Cardiac muscle cell (in vitro differentiated cells and primary cell): Measurements from ENCODE around the gene CCDC24. TPM values are rescaled to one million over a fixed set of nuclear protein-coding genes. Genes with fewer than 3 reads are reported as not detected.
A peak's percentile ranks its signal among the peaks of the same experiment; 100 is the strongest.

Source experiments
- DNase-seq, 2 donors: peaks; one replicate each; pipeline versions ENCODE4 v3.0.0 to v3.0.0-alpha.2; 2010 to 2017; ENCODE audit warnings: low read depth in 1 of 2, low spot score in 1 of 2
- H3K27ac ChIP-seq: fragments of 200-600 bp; sonication (generic); 2 replicates; pipeline ENCODE4 v1.5.1; 2016
- H3K27me3 ChIP-seq: fragments of 200-600 bp; sonication (generic); 2 replicates; pipeline ENCODE4 v1.6.0; 2016; ENCODE audit warnings: control low read depth
- H3K36me3 ChIP-seq: fragments of 200-600 bp; sonication (generic); 2 replicates; pipeline ENCODE4 v1.5.1; 2016; ENCODE audit warnings: control low read depth
- H3K4me1 ChIP-seq: fragments of 200-600 bp; sonication (generic); 2 replicates; pipeline ENCODE4 v1.8.1; 2017; ENCODE audit warnings: low read depth, mild to moderate bottlenecking, mixed run types
- H3K4me3 ChIP-seq: fragments of 200-600 bp; sonication (generic); 2 replicates; pipeline ENCODE4 v1.5.1; 2016; ENCODE audit warnings: mild to moderate bottlenecking
- H3K9me3 ChIP-seq: fragments of 200-600 bp; sonication (generic); 2 replicates; pipeline ENCODE4 v1.5.1; 2017; ENCODE audit warnings: low read depth, mild to moderate bottlenecking, control low read depth
- polyA plus RNA-seq: library from polyadenylated mRNA; unstranded; fragments of >200 nt; fragmentation: Nextera tagmentation; extraction: Ambion mirVana; gene quantifications from 2 replicates; pipeline ENCODE4 v1.2.1, GENCODE V29; 2016
- total RNA-seq: library from RNA; depleted of rRNA; stranded (reverse); fragments of >200 nt; gene quantifications from 2 replicates; pipeline ENCODE4 v1.2.3, GENCODE V29; 2016
- TF ChIP-seq, protein P1 (sequence below): IDR thresholded peaks from 2 replicates; pipeline ENCODE4 v1.5.1; 2012; ENCODE audit warnings: low read depth, mild to moderate bottlenecking, low read length

Gene CCDC24
- total and polyA plus RNA-seq, 2 experiments from 2014 or later = 20.8 to 29.7 TPM

- DNase-seq = no peak
- H3K4me3 ChIP-seq = peak overlapping the region; percentile 56
- TF ChIP-seq, protein P1, sequence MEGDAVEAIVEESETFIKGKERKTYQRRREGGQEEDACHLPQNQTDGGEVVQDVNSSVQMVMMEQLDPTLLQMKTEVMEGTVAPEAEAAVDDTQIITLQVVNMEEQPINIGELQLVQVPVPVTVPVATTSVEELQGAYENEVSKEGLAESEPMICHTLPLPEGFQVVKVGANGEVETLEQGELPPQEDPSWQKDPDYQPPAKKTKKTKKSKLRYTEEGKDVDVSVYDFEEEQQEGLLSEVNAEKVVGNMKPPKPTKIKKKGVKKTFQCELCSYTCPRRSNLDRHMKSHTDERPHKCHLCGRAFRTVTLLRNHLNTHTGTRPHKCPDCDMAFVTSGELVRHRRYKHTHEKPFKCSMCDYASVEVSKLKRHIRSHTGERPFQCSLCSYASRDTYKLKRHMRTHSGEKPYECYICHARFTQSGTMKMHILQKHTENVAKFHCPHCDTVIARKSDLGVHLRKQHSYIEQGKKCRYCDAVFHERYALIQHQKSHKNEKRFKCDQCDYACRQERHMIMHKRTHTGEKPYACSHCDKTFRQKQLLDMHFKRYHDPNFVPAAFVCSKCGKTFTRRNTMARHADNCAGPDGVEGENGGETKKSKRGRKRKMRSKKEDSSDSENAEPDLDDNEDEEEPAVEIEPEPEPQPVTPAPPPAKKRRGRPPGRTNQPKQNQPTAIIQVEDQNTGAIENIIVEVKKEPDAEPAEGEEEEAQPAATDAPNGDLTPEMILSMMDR = no peak
Observed at GRCh38 chr1:43947061-43947873, 44.1 kb upstream of the CCDC24 start.

GRCh38 chr1:43947874-43948437, 43.4 kb upstream of the CCDC24 start:
- TF ChIP-seq, protein P1 = no peak
- Histone ChIP-seq H3K27me3 (no peaks in the 10 kb centered on the region), H3K4me1 (peaks cover 12% of the 10 kb centered on the region), H3K9me3 (no peaks in the 10 kb centered on the region), H3K27ac (no peak overlapping the region), H3K36me3 (no peaks in the 10 kb centered on the region), H3K4me3 (peak overlapping the region; percentile 56)
- DNase-seq = no peak

More at GRCh38 chr1:43947061-43947873, 44.1 kb upstream of the CCDC24 start:
- no peaks in the 10 kb centered on the region for H3K9me3 ChIP-seq
- H3K27ac ChIP-seq = peak overlapping the region; percentile 99
- no peaks in the 10 kb centered on the region for H3K27me3 ChIP-seq
- no peaks in the 10 kb centered on the region for H3K36me3 ChIP-seq
- peaks cover 12% of the 10 kb centered on the region for H3K4me1 ChIP-seq

DNA sequence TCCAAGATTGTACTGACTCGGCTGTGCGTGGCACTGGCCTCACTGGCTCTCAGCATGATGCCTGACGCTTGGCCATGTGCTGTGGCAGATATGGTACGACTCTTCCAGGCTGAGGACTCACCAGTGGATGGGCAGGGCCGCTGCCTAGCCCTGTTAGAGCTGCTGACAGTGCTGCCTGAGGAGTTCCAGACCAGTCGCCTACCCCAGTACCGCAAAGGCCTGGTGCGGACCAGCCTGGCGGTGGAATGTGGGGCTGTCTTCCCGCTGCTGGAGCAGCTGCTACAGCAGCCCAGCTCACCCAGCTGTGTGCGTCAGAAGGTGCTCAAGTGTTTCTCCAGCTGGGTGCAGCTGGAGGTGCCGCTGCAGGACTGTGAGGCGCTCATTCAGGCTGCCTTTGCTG, 41.7 kb upstream of the CCDC24 start:
- H3K4me3 ChIP-seq = no peak overlapping the region
- H3K27ac ChIP-seq = no peak overlapping the region
- H3K27me3 ChIP-seq = no peaks in the 10 kb centered on the region
- H3K9me3 ChIP-seq = no peaks in the 10 kb centered on the region
- no peaks in the 10 kb centered on the region for H3K36me3 ChIP-seq
- no peak for DNase-seq
- peaks cover 16% of the 10 kb centered on the region for H3K4me1 ChIP-seq
- TF ChIP-seq, protein P1 = no peak

- TF ChIP-seq, protein P1 = no peak
- no peaks in the 10 kb centered on the region for H3K36me3 ChIP-seq
- no peaks in the 10 kb centered on the region for H3K27me3 ChIP-seq
- H3K4me1 ChIP-seq = peaks cover 11% of the 10 kb centered on the region
- no peak for DNase-seq
- no peaks in the 10 kb centered on the region for H3K9me3 ChIP-seq
- no peak overlapping the region for H3K27ac ChIP-seq
- no peak overlapping the region for H3K4me3 ChIP-seq
Observed at GRCh38 chr1:43951021-43951985, 40.1 kb upstream of the CCDC24 start.

DNA sequence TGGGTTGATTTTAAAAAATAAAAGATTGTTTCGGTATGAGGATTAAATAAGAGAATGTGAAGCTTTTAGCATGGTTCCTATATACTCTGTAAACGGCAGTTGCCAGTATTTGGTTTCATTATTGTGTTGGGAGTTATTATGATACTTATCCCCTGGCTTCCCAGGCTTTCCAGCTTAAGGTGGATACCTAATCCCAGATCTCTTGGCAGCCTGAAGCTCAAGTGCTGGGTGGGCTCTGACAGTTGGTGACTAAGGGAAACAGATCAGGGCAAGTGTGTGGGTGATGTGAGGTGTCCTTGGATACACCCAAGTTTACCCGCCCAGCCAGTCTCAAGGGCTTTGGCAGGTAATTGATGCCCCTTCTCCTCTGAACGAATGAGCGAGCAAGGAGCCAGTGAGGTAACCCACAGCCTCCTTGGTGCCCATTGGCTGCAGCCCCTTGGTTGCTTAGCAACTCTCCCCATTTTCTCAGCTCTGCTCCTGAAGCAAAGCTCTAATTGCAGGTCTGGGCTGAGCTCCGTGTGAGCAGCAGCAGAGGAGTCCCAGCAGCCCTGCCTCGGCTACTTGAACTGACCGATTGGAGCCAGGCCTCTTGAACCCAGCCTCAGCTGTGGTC, 38.6 kb upstream of the CCDC24 start:
- Histone ChIP-seq H3K4me1 (peaks cover 5% of the 10 kb centered on the region), H3K9me3 (no peaks in the 10 kb centered on the region), H3K27ac (no peak overlapping the region), H3K4me3 (no peak overlapping the region), H3K27me3 (no peaks in the 10 kb centered on the region), H3K36me3 (peaks cover 7% of the 10 kb centered on the region)
- DNase-seq = peak in 1 of 2 donors; percentile 55
- TF ChIP-seq, protein P1 = no peak
